IMR-90 (cell line): ENCODE results near the gene SLC4A3. TPM values are rescaled to one million over a fixed set of nuclear protein-coding genes. Genes with fewer than 3 reads are reported as not detected.

Experiments
- ATAC-seq: fragments of 200-7000 bp; cut with Tn5 transposase; 2 replicates; pipeline ENCODE4 v1.9.1; 2020; ENCODE audit warnings: low read depth, mild to moderate bottlenecking, moderate library complexity
- BruUV-seq: library from RNA; stranded (reverse); fragments of 400-500 nt; replicated peaks from 2 replicates; lab custom pipeline; 2021; lab: Mats Ljungman, UMichigan
- CTCF ChIA-PET: fragments of 300-600 bp; formaldehyde crosslinking; extraction: SDS; loops from one replicate; lab custom pipeline; 2021; ENCODE audit warnings: antibody characterized with exemption; lab: Yijun Ruan, JAX
- POLR2A ChIA-PET: fragments of 300-600 bp; sonication (Branson Sonifier 250); formaldehyde crosslinking; loops from one replicate; lab custom pipeline; 2022; ENCODE audit warnings: antibody characterized with exemption; ENCODE audit not compliant: unreplicated experiment; lab: Charles Lee
- DNase-seq: peaks from one replicate; pipeline ENCODE4 v3.0.0; 2013
- H2AFZ ChIP-seq: replicated peaks from 2 replicates; pipeline ENCODE3; 2013; ENCODE audit warnings: low read length, mild to moderate bottlenecking; ENCODE audit not compliant: poor library complexity
- H2AK5ac ChIP-seq: 2 replicates; pipeline ENCODE4 v1.6.1; 2013; ENCODE audit warnings: low read depth, low read length, inconsistent platforms
- H2AK9ac ChIP-seq: replicated peaks from 2 replicates; pipeline ENCODE3; 2013; ENCODE audit warnings: mild to moderate bottlenecking, low read depth, low read length, moderate library complexity; ENCODE audit not compliant: poor library complexity
- H2BK120ac ChIP-seq: 2 replicates; pipeline ENCODE4 v1.6.1; 2013; ENCODE audit warnings: low read depth, low read length, inconsistent platforms
- H2BK15ac ChIP-seq: 3 replicates; pipeline ENCODE4 v1.6.1; 2013; ENCODE audit warnings: low read depth, low read length, inconsistent platforms
- H2BK20ac ChIP-seq: 2 replicates; pipeline ENCODE4 v1.6.1; 2013; ENCODE audit warnings: low read depth, mild to moderate bottlenecking, inconsistent platforms, low read length, moderate library complexity
- H2BK5ac ChIP-seq: 2 replicates; pipeline ENCODE4 v1.6.1; 2013; ENCODE audit warnings: mild to moderate bottlenecking, low read depth, low read length, inconsistent platforms; ENCODE audit not compliant: poor library complexity, severe bottlenecking
- H3K14ac ChIP-seq: replicated peaks from 2 replicates; pipeline ENCODE4 v1.6.1; 2013; ENCODE audit warnings: low read depth, low read length, inconsistent platforms
- H3K18ac ChIP-seq: 2 replicates; pipeline ENCODE4 v1.6.1; 2013; ENCODE audit warnings: low read depth, low read length, control low read depth
- H3K23ac ChIP-seq: 2 replicates; pipeline ENCODE4 v1.6.1; 2013; ENCODE audit warnings: low read depth, low read length, inconsistent platforms
- H3K27ac ChIP-seq: 2 replicates; pipeline ENCODE4 v1.5.1; 2013; ENCODE audit warnings: mild to moderate bottlenecking, control low read depth, low read length; ENCODE audit not compliant: insufficient read depth
- H3K27me3 ChIP-seq: 2 replicates; pipeline ENCODE4 v1.6.1; 2013; ENCODE audit warnings: low read length; ENCODE audit not compliant: control insufficient read depth, insufficient read depth
- H3K36me3 ChIP-seq: 2 replicates; pipeline ENCODE4 v1.6.1; 2013; ENCODE audit warnings: low read length, mixed read lengths; ENCODE audit not compliant: control insufficient read depth, insufficient read depth
- H3K4ac ChIP-seq: 2 replicates; pipeline ENCODE4 v1.6.1; 2013; ENCODE audit warnings: low read depth, low read length, inconsistent platforms
- H3K4me1 ChIP-seq: 2 replicates; pipeline ENCODE4 v1.6.1; 2013; ENCODE audit warnings: low read length, mixed read lengths; ENCODE audit not compliant: control insufficient read depth, insufficient read depth
- H3K4me2 ChIP-seq: 2 replicates; pipeline ENCODE4 v1.6.1; 2013; ENCODE audit warnings: low read depth, mild to moderate bottlenecking, control low read depth, low read length, moderate library complexity
- H3K4me3 ChIP-seq: 2 replicates; pipeline ENCODE4 v1.5.1; 2013; ENCODE audit warnings: low read depth, mild to moderate bottlenecking, control low read depth, low read length, moderate library complexity; ENCODE audit not compliant: insufficient read depth
- H3K56ac ChIP-seq: 2 replicates; pipeline ENCODE4 v1.6.1; 2013; ENCODE audit warnings: low read length, inconsistent platforms; ENCODE audit not compliant: insufficient read depth; ENCODE audit errors: extremely low read depth
- H3K79me1 ChIP-seq, 2 experiments: 2 replicates each; pipeline ENCODE4 v1.6.1; 2013; ENCODE audit warnings: low read length in 2 of 2, inconsistent platforms in 1 of 2, low read depth in 1 of 2
- H3K9ac ChIP-seq: 2 replicates; pipeline ENCODE4 v1.6.1; 2013; ENCODE audit warnings: low read depth, low read length, control low read depth
- H3K9me1 ChIP-seq: 2 replicates; pipeline ENCODE4 v1.6.1; 2013; ENCODE audit warnings: low read length, inconsistent platforms; ENCODE audit not compliant: insufficient read depth
- H3K9me3 ChIP-seq: 2 replicates; pipeline ENCODE4 v1.6.1; 2013; ENCODE audit warnings: low read length; ENCODE audit not compliant: control insufficient read depth, insufficient read depth
- H4K20me1 ChIP-seq: 2 replicates; pipeline ENCODE4 v1.6.1; 2013; ENCODE audit warnings: low read length, inconsistent platforms; ENCODE audit not compliant: insufficient read depth
- H4K5ac ChIP-seq: 2 replicates; pipeline ENCODE4 v1.6.1; 2013; ENCODE audit warnings: mild to moderate bottlenecking, low read depth, low read length, control low read depth
- H4K8ac ChIP-seq, 2 experiments: 2 replicates each; pipeline ENCODE4 v1.6.1; 2013; ENCODE audit warnings: low read depth in 2 of 2, low read length in 2 of 2, control low read depth in 1 of 2, inconsistent platforms in 1 of 2
- H4K91ac ChIP-seq: 2 replicates; pipeline ENCODE4 v1.6.1; 2013; ENCODE audit warnings: low read depth, low read length, inconsistent platforms; ENCODE audit not compliant: insufficient read depth
- ELK1 ChIP-seq: fragments of 150-350 bp; IDR thresholded peaks from 2 replicates; pipeline ENCODE4 v1.6.1; 2016; ENCODE audit warnings: low read depth, mild to moderate bottlenecking, low read length, moderate library complexity, borderline replicate concordance
- POLR2A ChIP-seq: IDR thresholded peaks from 2 replicates; pipeline ENCODE4 v1.6.1; 2012; ENCODE audit warnings: mild to moderate bottlenecking, low read depth, low read length
- USF2 ChIP-seq: fragments of 150-350 bp; IDR thresholded peaks from 2 replicates; pipeline ENCODE4 v1.6.1; 2017; ENCODE audit warnings: mild to moderate bottlenecking, antibody characterized with exemption, low read length, low read depth
- WGBS, 2 experiments: methylation state at CpG; one replicate each; pipeline versions ENCODE4 v1.1.5 to v1.1.7; 2013; ENCODE audit warnings: missing lambda C conversion rate in 2 of 2; ENCODE audit not compliant: insufficient read length in 1 of 2; ENCODE audit errors: extremely low coverage in 2 of 2; 5-methylcytosine and 5-hydroxymethylcytosine counted together
- dilution Hi-C: fragments of 300-500 bp; cut with HindIII; formaldehyde crosslinking; loops from one replicate; pipeline ENCODE4 v1.14.3; 2018; ENCODE audit warnings: low sequenced_read_pairs; ENCODE audit not compliant: unreplicated experiment
- in situ Hi-C: fragments of 300-500 bp; cut with MboI; formaldehyde crosslinking; loops from 3 replicates; pipeline ENCODE4 v1.14.3; 2019; ENCODE audit warnings: low sequenced_read_pairs, inconsistent platforms, mixed read lengths
- intact Hi-C: fragments of 100-400 bp; cut with micrococcal nuclease; formaldehyde crosslinking; loops from 2 replicates; pipeline ENCODE4 v1.10.0; 2022
- polyA plus RNA-seq, 3 experiments: library from polyadenylated mRNA; depleted of rRNA; stranded (reverse); fragments of >200 nt; gene quantifications; 2 replicates each; pipeline ENCODE4 v1.2.3, GENCODE V29; 2012; ENCODE audit warnings: low replicate concordance in 1 of 3
- total RNA-seq: library from RNA; depleted of rRNA; stranded (reverse); fragments of >200 nt; gene quantifications from 2 replicates; pipeline ENCODE4 v1.2.3, GENCODE V29; 2012

Gene SLC4A3
- total and polyA plus RNA-seq, 2 of the 4 experiments (the other 2 are of a cell fraction) = 0.90 to 6.1 TPM

- Histone ChIP-seq H3K79me1 (no peaks in the 10 kb centered on the region), H4K5ac (no peak overlapping the region; the same call in 1 of the 2 replicates), H4K91ac (peak overlapping the region; percentile 71), H2BK5ac (peak overlapping the region; percentile 68), H3K9me1 (peaks cover 2% of the 10 kb centered on the region), H2AFZ (no peak overlapping the region), H3K4me1 (peaks cover 9% of the 10 kb centered on the region), H4K20me1 (peaks cover 3% of the 10 kb centered on the region; the same call in 1 of the 2 replicates), H3K14ac (peak overlapping the region; percentile 77), H3K4me3 (no peak overlapping the region), H2BK20ac (peak overlapping the region; percentile 89; the same call in 1 of the 2 replicates), H3K9ac (no peak overlapping the region), H2BK15ac (peak overlapping the region; percentile 59; the same call in 1 of the 3 replicates), H3K4me2 (no peak overlapping the region), H3K23ac (peak overlapping the region; percentile 53; the same call in 1 of the 2 replicates), H3K56ac (peak overlapping the region; percentile 62; the same call in 1 of the 2 replicates), H2AK9ac (no peak overlapping the region), H2BK120ac (peak overlapping the region; percentile 95), H3K27me3 (no peaks in the 10 kb centered on the region), H3K18ac (no peak overlapping the region; the same call in 1 of the 2 replicates), H2AK5ac (peak overlapping the region; percentile 74), H3K4ac (peak overlapping the region; percentile 96), H3K27ac (no peak overlapping the region), H3K36me3 (no peaks in the 10 kb centered on the region), H4K8ac (peak overlapping the region; percentile 42 to 94; a peak in 3 of 4 replicates), H3K9me3 (no peaks in the 10 kb centered on the region)
- ChIA-PET CTCF (interaction anchor here (0.6 to 1.6 kb wide), 3 partner anchors 21 to 128 kb away, joined by 3 to 5 read pairs (median 4); no protein-coding TSS in a partner anchor), POLR2A (no interaction called here)
- ATAC-seq (no peak), DNase-seq (no peak)
- no peak for TF ChIP-seq ELK1
- no peak for TF ChIP-seq POLR2A
- no peak for TF ChIP-seq USF2
- intact Hi-C loops = loop anchor here (5.0 kb wide), 1 partner anchor 91 kb away; the partner anchor contains the start of gene STK11IP
- dilution Hi-C loops = no loop called here
- no TSS peak for BruUV-seq
- 96% methylated on average over 5 of the region's 19 CpGs; no CpG with 5 or more reads in 1 of the 2 experiments for WGBS, 2 experiments
- in situ Hi-C loops = loop anchor here (5.0 kb wide), 1 partner anchor 41 kb away; no protein-coding TSS in a partner anchor
Observed at GRCh38 chr2:219687882-219688559, 60.6 kb downstream of the SLC4A3 start.
